Measurements from ENCODE around the gene RESP18.

The RESP18 gene

GRCh38 chr2:219277703-219278654 lies 54.6 kb downstream of the RESP18 start:
- DNase-seq (ENCODE audit: low spot score), result peak; percentile 83

Measured in GM03348 (cell line).